Cardiac muscle cell (in vitro differentiated cells and primary cell): ENCODE measurements around the gene CD33. TPM values are rescaled to one million over a fixed set of nuclear protein-coding genes. Genes with fewer than 3 reads are reported as not detected.

Experiments used
- DNase-seq, 2 donors: peaks; one replicate each; pipeline versions ENCODE4 v3.0.0 to v3.0.0-alpha.2; 2010 to 2017; ENCODE audit warnings: low read depth in 1 of 2, low spot score in 1 of 2
- H3K27ac ChIP-seq: fragments of 200-600 bp; sonication (generic); 2 replicates; pipeline ENCODE4 v1.5.1; 2016
- H3K27me3 ChIP-seq: fragments of 200-600 bp; sonication (generic); 2 replicates; pipeline ENCODE4 v1.6.0; 2016; ENCODE audit warnings: control low read depth
- H3K36me3 ChIP-seq: fragments of 200-600 bp; sonication (generic); 2 replicates; pipeline ENCODE4 v1.5.1; 2016; ENCODE audit warnings: control low read depth
- H3K4me1 ChIP-seq: fragments of 200-600 bp; sonication (generic); 2 replicates; pipeline ENCODE4 v1.8.1; 2017; ENCODE audit warnings: low read depth, mild to moderate bottlenecking, mixed run types
- H3K4me3 ChIP-seq: fragments of 200-600 bp; sonication (generic); 2 replicates; pipeline ENCODE4 v1.5.1; 2016; ENCODE audit warnings: mild to moderate bottlenecking
- H3K9me3 ChIP-seq: fragments of 200-600 bp; sonication (generic); 2 replicates; pipeline ENCODE4 v1.5.1; 2017; ENCODE audit warnings: low read depth, mild to moderate bottlenecking, control low read depth
- CTCF ChIP-seq: IDR thresholded peaks from 2 replicates; pipeline ENCODE4 v1.5.1; 2012; ENCODE audit warnings: low read depth, mild to moderate bottlenecking, low read length
- polyA plus RNA-seq: library from polyadenylated mRNA; unstranded; fragments of >200 nt; fragmentation: Nextera tagmentation; extraction: Ambion mirVana; gene quantifications from 2 replicates; pipeline ENCODE4 v1.2.1, GENCODE V29; 2016
- total RNA-seq: library from RNA; depleted of rRNA; stranded (reverse); fragments of >200 nt; gene quantifications from 2 replicates; pipeline ENCODE4 v1.2.3, GENCODE V29; 2016

CD33 gene
- total and polyA plus RNA-seq, 2 experiments from 2014 or later = not detected

- Histone ChIP-seq H3K27ac (no peak overlapping the region), H3K9me3 (no peaks in the 10 kb centered on the region), H3K4me1 (no peaks in the 10 kb centered on the region), H3K27me3 (no peaks in the 10 kb centered on the region), H3K36me3 (no peaks in the 10 kb centered on the region), H3K4me3 (no peak overlapping the region)
- DNase-seq = no peak
- TF ChIP-seq CTCF = no peak
These were observed 30.2 kb upstream of the CD33 start for GRCh38 chr19:51194527-51195315.

- no peaks in the 10 kb centered on the region for H3K9me3 ChIP-seq
- H3K27ac ChIP-seq = no peak overlapping the region
- no peaks in the 10 kb centered on the region for H3K27me3 ChIP-seq
- H3K4me3 ChIP-seq = no peak overlapping the region
- no peaks in the 10 kb centered on the region for H3K4me1 ChIP-seq
- DNase-seq = no peak
- TF ChIP-seq CTCF = no peak
- H3K36me3 ChIP-seq = no peaks in the 10 kb centered on the region
These were observed 29.6 kb upstream of the CD33 start for GRCh38 chr19:51195316-51195586.

- Histone ChIP-seq H3K4me1 (no peaks in the 10 kb centered on the region), H3K36me3 (no peaks in the 10 kb centered on the region), H3K9me3 (no peaks in the 10 kb centered on the region), H3K4me3 (no peak overlapping the region), H3K27me3 (no peaks in the 10 kb centered on the region), H3K27ac (no peak overlapping the region)
- no peak for DNase-seq
- no peak for TF ChIP-seq CTCF
These were observed 29.3 kb upstream of the CD33 start for GRCh38 chr19:51195616-51196015.

- H3K27ac ChIP-seq = no peak overlapping the region
- TF ChIP-seq CTCF = no peak
These were observed 28.7 kb upstream of the CD33 start for GRCh38 chr19:51196181-51196580.

GRCh38 chr19:51198641-51199040 is 26.2 kb upstream of the CD33 start:
- H3K27me3 ChIP-seq = no peaks in the 10 kb centered on the region
- no peaks in the 10 kb centered on the region for H3K36me3 ChIP-seq
- no peaks in the 10 kb centered on the region for H3K9me3 ChIP-seq
- no peak overlapping the region for H3K4me3 ChIP-seq
- no peak for DNase-seq
- TF ChIP-seq CTCF = no peak
- no peak overlapping the region for H3K27ac ChIP-seq
- H3K4me1 ChIP-seq = no peaks in the 10 kb centered on the region

More at GRCh38 chr19:51196181-51196580, 28.7 kb upstream of the CD33 start:
- Histone ChIP-seq H3K36me3 (no peaks in the 10 kb centered on the region), H3K27me3 (no peaks in the 10 kb centered on the region), H3K4me1 (no peaks in the 10 kb centered on the region), H3K9me3 (no peaks in the 10 kb centered on the region), H3K4me3 (no peak overlapping the region)
- no peak for DNase-seq
